GM19324 (cell line): ENCODE measurements around the gene AUNIP.
"Not testable (repeated sequence)": the region's sequence is repeated elsewhere in the genome, so short reads cannot be mapped to it uniquely, and the experiment has no call there.

Experiments used
- ATAC-seq: cut with Tn5 transposase; IDR thresholded peaks from one replicate; pipeline ENCODE4 v1.9.1; 2021; ENCODE audit warnings: mild to moderate bottlenecking, moderate library complexity; ENCODE audit not compliant: unreplicated experiment, low FRiP score

AUNIP gene

DNA sequence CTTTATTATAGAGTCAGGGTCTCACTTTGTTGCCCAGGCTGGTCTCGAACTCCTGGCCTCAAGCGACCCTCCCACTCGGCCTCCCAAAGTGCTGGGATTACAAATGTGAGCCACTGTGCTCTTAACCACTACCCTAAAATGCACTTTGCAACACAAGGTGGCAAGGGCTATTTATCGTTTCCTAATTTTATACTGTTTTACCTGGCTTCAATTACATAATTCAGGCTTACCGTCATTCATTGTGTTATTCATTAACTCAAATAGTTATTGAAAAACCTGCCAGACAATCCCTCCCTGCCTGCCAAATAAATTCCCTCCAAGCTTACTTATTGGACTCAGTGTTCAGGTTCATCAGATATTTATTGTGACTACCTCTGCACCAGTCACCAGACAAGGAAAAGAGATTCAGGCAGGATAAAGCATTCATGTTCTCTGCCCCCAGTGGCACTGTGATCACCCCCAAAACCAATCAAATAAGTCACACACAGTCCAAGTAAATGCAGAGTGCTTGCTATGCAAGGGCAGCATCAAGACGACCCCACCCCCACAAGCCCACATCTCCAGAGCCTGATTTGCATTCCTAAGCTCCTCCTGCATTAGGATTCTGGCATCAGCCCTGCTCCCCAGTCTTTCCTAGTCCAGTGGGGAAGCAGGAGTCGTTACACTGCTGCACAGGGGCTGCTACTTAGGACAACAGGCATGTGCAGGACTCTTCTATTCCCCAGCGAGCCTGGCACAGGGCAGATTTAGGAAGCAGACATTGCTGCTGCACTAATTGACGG is 8.1 kb upstream of the AUNIP start:
- no peak for ATAC-seq

DNA sequence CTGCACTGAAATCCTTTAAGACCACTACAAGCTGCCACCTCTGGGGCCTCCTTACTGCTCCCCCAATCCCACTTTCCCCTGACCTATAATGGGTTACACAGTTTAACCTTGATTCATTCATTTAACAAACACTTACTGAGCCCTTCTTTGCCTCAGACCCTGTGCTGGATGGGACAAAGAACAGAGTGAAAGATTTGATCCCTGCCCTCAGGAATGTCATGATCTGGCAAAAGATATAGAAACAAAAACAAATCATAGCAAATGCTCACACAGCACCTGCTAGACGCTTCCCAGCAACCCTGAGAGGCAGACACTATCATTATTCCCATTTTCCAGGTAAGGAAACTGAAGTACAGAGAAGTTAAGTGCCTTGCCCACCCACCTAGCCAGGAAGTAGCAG is 7.0 kb upstream of the AUNIP start:
- no peak for ATAC-seq

DNA sequence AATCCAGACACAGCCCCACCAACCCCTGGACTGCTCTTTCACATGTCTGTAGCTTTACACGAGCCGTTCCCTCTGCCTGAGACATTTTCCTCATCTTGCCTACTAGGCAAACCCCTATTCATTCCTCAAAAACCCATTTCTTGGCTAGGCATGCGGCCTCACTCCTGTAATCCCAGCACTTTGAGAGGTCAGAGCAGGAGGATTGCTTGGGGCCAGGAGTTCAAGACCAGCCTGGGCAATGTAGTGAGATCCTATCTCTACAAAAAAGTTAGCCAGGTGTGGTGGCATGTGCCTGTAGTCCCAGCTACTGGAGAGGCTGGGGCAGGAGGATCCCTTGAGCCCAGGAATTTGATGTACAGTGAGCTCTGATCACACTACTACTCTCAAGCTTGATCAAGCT is 5.2 kb upstream of the AUNIP start:
- ATAC-seq, result no peak

DNA sequence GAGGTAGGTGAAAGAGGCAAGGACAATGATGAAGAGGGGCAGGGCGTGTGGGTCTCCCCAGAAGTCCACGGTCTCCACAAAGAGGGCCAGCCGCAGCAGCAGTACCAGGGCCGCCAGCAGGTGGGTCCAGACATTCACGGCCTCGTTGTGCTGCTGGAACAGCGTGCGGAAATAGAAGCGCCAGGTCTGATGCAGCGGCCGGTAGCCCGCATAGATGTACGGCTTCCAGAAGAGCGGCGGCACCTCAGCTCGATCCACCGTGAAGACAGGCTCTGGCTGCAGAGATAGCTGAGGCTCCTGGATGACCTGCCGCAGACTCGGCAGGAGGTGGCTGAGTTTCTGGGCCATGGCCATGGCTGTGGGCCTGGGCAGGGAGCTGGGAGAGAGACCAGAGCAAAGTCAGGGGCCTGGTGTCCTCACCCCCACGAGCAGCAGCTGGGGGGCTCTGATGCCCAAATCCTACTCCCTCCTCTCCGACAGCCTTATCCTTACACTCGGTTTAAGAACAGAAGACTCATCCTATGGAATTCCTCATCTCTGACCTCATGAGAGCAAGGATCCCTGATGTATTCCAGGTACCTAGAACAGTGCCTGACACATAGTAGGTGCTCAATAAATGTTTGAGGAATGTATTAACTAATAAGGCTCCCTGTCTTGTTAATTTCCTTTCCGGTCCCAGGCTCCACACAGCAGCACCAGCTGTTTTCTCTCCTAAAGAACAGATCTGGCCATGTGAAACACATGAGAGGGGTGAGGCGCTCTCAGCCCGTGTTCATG is 4.4 kb upstream of the AUNIP start:
- no peak for ATAC-seq

DNA sequence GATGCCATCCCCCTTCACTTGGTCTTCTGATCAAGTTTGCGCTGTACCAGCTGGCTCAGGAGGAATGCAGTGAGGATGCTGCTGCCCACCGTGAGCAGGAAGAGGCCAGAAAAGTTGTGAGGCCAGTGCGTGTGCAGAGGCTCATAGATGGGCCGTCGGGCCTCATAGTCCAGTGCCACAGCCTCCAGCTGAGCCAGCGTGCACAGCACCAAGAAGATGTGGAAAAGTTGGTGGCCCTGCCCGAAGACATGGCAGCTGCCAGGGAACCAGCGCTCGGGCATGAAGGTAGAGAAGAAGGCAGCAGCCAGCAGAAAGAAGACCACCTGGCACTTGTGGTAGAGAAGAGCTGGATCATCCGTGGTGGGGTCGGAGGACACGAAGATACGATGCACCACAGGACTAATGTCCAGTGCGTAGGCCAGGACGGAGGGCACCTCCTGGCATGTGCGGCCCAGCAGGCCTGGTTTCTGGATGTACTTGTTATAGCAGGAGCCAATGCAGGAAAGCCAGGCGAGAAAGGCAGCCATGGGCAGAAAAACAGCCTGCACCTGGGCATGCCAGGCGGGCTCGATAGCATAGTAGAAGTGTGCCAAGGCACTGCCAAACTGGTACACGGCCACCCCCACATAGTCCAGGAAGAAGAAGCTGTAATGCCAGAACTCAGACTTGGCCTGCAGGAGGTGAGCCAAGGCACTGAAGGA is 3.7 kb upstream of the AUNIP start:
- no peak for ATAC-seq

DNA sequence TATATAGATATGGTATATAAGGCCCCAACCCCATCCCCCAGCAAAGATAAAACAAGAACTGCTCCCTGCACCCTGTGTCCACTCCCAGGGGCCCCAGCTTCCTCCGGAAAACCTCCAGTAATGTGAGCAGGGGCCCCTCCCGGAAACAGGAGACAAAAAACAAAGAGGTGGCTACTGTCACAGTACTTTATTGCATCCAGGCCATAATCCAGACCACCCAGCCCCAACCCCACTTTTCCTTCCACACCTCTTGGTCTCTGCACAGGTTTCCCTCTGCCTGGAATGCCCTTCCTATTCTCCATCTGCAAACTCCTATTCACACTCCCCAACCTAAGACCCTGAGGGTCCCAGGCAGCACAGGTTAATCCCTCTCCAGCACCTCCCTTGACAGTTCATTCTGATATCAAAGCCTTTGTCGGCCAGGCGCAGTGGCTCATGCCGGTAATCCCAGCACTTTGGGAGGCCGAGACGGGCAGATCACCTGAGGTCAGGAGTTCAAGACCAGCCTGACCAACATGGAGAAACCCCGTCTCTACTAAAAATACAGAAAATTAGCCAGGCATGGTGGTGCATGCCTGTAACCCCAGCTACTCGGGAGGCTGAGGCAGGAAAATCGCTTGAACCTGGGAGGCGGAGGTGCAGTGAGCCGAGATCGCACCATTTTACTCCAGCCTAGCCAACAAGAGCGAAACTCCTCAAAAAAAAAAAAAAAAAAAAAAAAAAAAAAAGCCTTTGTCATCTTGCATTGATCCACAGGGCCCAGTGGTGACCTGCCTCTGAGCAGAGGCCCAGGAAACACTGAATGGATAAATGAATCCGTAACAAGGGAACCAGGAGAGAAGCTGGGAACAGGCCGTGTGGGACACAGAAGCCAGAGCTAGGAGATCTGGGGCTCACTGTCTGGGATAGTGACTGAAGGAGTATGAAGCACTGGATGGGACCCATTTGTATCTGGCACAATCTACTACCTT is 2.3 kb upstream of the AUNIP start:
- no peak for ATAC-seq

DNA sequence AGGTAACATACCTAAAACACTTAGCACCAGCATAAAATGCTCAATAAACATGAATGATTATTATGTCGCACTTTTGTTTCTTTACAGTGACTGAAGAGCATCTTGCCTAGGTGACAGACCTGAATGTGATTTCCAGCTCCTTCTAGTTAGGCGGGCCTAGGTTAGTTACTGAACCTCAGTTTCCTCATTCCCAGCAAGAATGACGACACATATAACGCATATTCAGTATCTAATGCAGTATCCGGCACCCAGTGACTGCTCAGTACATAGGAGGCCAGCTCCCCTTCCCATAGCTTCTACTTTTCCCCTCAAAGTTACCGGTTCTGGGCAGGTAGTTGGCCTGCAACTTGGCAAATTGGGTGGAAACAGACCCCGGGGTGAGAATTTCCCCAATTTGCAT is 763 bp downstream of the AUNIP start:
- ATAC-seq, result no peak

DNA sequence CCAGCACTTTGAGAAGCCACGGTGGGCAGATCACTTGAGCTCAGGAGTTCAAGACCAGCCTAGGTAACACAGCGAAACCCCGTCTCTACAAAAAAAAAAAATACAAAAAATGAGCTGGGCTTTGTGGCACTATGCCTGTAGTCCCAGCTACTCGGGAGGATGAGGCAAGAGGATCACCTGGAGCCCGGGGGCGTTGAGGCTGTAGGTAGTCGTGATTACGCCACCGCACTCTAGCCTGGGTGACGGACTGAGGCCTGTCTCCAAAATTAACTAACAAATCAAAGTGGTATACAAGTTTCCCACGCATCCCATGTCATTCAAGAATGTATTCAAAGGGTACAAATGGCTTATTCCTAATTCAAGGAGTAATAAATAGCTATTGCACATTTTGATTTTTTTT is 2.4 kb downstream of the AUNIP start:
- ATAC-seq, result no peak

DNA sequence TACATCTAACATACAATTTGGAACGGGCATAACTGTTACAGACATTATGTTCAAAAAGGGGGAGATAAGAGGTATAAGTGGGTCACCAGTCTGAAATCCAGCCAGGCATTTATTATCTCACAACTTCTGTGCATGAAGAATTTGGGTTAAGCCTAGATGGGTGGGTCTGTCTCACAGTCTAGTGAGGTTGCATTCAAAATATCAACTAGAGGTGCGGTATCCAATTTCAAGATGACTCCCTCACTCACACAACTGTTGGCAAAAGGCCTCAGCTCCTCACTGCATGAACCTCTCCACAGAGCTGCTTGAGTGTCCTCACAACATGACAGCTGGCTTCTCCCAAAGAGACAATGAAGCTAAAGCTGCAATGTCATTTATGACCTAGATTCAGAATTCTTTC is 4.7 kb downstream of the AUNIP start:
- ATAC-seq, result no peak

DNA sequence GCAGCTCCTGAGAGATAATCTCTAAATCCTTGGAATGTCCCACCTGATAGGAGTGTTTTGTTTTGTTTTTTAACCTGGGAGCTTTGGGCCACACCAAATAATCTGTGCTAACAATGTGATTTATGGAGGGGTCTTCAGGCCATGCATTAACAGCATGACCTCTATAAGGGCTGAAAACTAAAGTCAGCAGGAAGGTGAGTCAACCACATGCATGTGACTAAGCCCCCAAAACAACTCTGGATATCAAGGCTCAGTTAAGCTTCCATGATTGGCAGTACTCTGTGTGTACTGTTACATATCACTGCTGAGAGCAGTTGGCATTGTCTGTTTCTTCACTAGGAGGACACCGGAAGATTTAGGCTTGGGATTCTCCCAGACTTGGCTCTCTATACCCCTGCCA is 10.7 kb downstream of the AUNIP start:
- ATAC-seq, result no peak

DNA sequence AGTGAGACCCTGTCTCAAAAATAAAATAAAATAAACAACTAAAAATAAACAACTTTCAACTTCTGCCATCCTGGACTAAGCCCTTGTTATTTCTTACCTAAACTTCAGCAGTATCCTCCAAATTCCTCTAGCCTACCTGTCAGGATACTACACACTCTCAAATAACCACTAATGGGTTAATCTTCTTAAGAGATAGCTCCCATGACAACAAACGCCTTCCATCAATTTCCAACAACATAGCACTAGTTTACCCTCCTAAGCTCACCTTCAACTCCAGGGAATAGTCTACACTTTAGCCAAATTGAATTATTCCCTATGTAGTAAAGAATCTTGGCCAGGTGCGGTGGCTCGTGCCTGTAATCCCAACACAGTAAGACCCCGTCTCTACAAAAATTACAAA is 11.3 kb downstream of the AUNIP start:
- ATAC-seq, result no peak

DNA sequence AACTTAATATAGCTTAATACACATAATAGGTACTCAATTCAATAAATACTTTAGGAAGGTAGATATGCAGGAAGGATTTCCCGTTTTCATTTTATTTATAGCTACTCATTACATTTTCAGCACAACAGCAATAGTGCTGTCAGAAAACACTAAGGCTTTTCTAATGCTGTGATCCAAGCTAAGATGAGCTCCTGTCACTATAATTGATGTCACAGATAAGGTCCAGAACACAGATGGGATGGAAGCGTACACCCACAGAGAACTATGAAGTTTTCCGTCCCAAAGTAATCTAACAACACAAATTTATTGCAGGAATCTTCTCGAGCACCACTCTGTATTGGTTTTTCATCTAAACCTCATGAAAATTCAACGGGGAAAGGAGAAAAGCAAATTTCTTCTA is 13.6 kb downstream of the AUNIP start:
- no peak for ATAC-seq

DNA sequence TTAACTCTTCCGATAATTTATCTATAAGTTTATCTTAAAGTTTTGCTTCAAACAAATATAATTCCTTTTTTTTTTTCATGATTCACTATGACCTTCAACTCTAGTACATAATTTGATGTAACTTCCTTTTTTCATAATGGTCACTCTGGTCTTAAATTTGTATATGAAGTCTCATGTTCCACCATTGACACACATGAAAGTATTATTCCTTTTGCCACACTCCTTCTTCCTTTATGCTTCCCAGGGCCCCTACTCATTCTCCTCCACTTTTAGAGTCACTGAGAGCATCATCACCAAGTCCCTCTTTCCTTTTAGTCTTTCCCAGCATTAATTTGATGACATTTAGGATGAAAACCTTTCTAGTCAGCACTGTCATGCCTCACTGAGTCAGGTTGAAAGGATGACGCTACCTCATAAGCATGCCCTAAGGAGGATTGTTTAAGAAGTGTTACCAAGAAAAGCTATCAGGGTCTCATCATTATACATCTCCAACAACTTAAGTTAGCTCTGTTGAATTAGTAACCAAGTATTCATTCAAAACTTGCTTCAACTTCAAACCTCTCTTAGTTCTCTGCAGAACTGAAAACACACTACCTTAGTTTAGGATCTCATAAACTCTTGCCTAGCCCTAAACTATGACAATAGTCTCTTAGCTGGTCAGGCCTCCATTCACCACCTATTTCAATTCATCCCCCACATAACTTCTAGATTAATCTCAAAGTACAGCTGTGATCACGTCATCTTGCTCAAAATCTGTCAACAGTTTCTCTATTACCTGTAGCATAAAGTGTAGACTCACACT is 14.5 kb downstream of the AUNIP start:
- ATAC-seq, result no peak

DNA sequence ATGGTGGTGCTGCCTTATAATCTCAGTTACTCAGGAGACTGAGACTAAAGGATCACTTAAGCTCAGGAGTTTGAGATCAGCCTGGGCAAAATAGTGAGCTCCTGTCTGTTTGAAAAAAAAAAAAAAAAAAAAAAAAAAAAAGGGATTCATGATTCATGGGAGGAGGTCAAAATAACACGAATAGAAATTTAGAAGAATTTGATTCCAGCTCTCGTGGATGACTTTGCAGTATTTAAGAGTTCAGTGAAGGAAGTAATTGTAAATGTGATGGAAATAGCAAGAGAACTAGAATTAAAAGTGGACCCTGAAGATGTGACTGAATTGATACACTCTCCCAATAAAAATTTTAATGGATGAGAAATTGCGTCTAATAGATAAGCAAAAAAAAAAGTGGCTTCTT is 15.8 kb downstream of the AUNIP start:
- no peak for ATAC-seq

DNA sequence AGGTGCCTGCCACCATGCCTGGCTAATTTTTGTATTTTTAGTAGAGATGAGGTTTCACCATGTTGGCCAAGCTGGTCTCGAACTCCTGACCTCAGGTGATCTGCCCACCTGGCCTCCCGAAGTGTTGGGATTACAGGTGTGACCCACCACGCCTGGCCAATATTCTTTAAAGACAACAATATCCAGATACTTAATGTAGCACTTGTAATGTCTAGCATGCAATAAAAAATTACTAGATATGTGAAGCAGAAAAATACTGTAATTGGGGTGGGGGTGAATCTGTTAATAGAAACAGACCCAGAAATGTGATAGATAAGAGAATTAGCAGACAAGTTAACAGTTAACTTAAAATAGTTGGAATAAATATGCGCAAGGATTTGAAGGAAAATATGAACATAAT is 19.4 kb downstream of the AUNIP start:
- ATAC-seq, result not testable (repeated sequence)

DNA sequence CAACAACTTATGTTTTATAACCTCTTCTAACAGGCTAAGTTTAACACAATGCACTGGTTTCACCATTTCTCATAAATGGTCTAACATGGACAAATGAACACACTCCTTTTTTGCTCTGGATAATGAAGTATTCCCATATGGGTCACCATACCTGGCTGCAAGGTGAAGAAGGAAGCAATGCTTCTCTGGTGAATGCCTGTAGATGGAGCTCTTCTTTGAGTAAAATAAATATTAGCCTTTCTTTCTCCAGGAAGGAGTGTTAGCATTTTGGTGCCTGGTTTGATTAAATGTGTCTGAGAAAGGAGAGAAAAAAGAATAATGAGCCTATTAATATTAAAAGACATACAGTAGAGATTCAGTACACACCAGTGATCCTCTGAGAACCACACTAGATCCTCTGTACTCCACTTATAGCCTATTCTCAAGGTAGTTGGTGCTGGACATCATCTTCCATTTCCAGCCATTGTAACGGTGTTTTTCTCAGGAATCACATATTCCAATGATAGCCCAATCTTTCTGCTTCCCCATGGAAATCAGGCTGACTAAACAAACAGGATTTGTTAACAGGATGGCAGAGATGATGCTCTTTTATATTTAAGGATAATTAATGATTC is 21.9 kb downstream of the AUNIP start:
- no peak for ATAC-seq

DNA sequence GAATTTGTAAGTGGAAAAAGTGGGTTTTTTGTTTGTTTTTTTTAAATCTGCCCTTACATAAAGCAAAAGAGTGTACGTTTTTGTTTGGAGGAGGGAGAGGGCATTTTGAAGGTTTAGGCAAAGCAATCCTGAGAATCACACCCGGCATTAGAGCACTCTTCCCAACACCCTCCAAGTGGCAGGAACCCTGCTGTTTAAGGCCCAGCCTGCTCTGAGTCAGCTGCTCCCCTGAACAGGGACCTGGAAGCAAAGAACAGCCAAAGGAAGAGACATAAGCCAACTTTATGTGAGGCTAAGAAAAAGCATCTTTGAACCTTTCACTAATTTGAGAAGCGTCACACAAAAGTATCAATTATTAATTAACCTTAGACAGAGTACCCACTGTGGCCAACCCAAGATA is 22.6 kb downstream of the AUNIP start:
- no peak for ATAC-seq

DNA sequence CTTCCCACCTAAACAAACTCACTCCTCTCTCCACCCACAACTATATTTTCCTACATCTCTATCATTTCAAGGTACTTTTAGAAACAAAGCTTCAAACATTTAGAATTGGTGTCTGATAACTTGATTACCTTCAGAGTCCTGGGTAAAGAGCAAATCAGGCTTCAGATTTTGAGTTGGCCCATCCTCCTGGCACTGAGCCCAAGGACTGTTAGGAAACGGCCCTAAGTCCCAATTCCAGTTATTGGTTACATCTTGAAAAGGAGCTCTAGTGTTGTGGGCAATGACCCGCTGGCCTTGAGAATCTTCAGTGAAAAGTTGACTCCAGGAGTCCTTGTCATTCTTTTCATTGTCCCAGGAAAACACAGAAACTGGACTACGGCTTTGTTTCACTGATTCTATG is 24.4 kb downstream of the AUNIP start:
- no peak for ATAC-seq

DNA sequence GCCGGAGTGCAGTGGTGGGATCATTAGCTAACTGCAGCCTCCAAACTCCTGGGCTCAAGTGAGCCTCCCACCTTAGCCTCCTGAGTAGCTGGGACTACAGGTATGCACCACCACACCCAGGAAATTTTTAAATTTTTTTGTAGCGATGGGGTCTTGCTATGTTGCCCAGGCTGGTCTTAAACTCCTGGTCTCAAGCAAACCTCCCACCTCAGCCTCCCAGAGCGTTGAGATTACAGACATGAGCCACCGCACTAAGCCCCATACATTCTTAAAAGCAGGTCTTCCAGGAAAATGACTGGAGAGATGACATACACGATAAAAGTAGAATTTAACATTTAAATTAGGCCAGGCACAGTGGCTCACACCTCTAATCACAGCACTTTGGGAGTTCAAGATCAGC is 26.1 kb downstream of the AUNIP start:
- ATAC-seq, result no peak
